H4 (cell line): ENCODE measurements around the gene VAMP4. TPM values are rescaled to one million over a fixed set of nuclear protein-coding genes. Genes with fewer than 3 reads are reported as not detected.
"Not testable (repeated sequence)": the region's sequence is repeated elsewhere in the genome, so short reads cannot be mapped to it uniquely, and the experiment has no call there.

Experiments used
- DNase-seq: peaks from one replicate; pipeline ENCODE4 v3.0.0-alpha.2; 2015; ENCODE audit warnings: low spot score
- total RNA-seq: library from RNA; depleted of rRNA; stranded (reverse); fragments of >200 nt; shearing (Covaris generic); gene quantifications from 2 replicates; pipeline ENCODE4 v1.2.3, GENCODE V29; 2014

VAMP4 gene
- total RNA-seq, 1 experiment from 2014 or later: 7.4 TPM

GRCh38 chr1:171699531-171699930 is 42.3 kb downstream of the VAMP4 start:
- DNase-seq: no peak

- not testable (repeated sequence) for DNase-seq
Measured at GRCh38 chr1:171695772-171696171, 46.1 kb downstream of the VAMP4 start.

GRCh38 chr1:171693541-171693940 is 48.3 kb downstream of the VAMP4 start:
- not testable (repeated sequence) for DNase-seq

GRCh38 chr1:171683870-171684269 is 58.0 kb downstream of the VAMP4 start:
- DNase-seq: no peak

GRCh38 chr1:171680339-171680738 is 61.5 kb downstream of the VAMP4 start:
- no peak for DNase-seq

- DNase-seq: no peak
Measured at GRCh38 chr1:171676823-171677222, 65.0 kb downstream of the VAMP4 start.

GRCh38 chr1:171674431-171675405 is 67.1 kb downstream of the VAMP4 start:
- no peak for DNase-seq

GRCh38 chr1:171670739-171671138 is 71.1 kb downstream of the VAMP4 start:
- no peak for DNase-seq

- DNase-seq: no peak
Measured at GRCh38 chr1:171668372-171668771, 73.5 kb downstream of the VAMP4 start.

GRCh38 chr1:171666114-171666769 is 75.6 kb downstream of the VAMP4 start:
- DNase-seq: no peak

GRCh38 chr1:171664976-171665375 is 76.9 kb downstream of the VAMP4 start:
- no peak for DNase-seq

- no peak for DNase-seq
Measured at GRCh38 chr1:171663854-171664575, 77.8 kb downstream of the VAMP4 start.

GRCh38 chr1:171663036-171663853 is 78.6 kb downstream of the VAMP4 start:
- no peak for DNase-seq

- DNase-seq: no peak
Measured at GRCh38 chr1:171661076-171661650, 80.7 kb downstream of the VAMP4 start.

- DNase-seq: not testable (repeated sequence)
Measured at GRCh38 chr1:171656206-171656605, 85.7 kb downstream of the VAMP4 start.

GRCh38 chr1:171655746-171656116 is 86.1 kb downstream of the VAMP4 start:
- no peak for DNase-seq

GRCh38 chr1:171654942-171655745 is 86.7 kb downstream of the VAMP4 start:
- DNase-seq: peak; percentile 44

GRCh38 chr1:171654201-171654941 is 87.5 kb downstream of the VAMP4 start:
- no peak for DNase-seq

GRCh38 chr1:171653796-171654195 is 88.1 kb downstream of the VAMP4 start:
- no peak for DNase-seq
